ENCODE measurements around the gene DDX5.

DDX5 gene

DNA sequence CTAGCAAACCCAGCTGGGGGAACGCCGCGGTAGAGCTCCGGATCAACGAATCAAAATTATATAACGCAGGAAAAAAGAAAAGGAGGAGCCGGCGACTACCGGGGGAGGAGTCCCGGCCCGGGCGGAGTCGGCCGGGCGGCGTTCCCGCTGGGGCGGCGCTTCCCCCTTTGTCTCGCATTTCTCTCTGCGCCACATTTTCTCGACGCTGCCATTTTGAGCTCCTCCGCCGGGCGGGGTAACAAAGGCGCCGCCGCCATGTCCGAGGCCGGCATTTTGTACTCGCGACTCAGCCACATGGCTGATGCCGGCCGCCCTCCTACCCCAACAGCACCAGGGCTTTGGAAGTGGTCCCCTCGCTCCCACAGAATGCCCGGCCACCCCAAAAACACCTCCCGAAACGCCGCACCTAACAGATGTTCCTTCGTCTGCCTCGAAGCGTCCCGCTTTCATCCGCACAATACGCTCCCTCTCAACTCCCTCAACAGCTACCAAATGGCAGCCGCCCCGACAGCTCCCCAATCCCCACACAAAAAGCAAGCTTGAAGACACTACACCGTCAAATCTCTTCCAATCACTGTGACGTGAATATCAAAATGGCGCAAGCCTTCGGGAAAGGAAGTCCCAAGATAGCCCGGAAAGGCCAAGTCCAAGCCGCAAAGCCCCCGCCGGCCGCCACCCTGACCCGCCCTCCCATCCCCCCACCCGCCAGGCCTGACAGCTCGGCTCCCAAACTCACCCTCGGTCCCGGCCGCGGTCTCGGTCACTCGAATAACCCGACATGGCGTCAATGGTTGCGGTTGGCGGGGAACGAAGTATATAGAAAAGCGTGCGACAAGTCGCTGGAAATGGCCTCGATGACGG is 519 bp downstream of the DDX5 start (continued):
- TF ChIP-seq, protein P1, sequence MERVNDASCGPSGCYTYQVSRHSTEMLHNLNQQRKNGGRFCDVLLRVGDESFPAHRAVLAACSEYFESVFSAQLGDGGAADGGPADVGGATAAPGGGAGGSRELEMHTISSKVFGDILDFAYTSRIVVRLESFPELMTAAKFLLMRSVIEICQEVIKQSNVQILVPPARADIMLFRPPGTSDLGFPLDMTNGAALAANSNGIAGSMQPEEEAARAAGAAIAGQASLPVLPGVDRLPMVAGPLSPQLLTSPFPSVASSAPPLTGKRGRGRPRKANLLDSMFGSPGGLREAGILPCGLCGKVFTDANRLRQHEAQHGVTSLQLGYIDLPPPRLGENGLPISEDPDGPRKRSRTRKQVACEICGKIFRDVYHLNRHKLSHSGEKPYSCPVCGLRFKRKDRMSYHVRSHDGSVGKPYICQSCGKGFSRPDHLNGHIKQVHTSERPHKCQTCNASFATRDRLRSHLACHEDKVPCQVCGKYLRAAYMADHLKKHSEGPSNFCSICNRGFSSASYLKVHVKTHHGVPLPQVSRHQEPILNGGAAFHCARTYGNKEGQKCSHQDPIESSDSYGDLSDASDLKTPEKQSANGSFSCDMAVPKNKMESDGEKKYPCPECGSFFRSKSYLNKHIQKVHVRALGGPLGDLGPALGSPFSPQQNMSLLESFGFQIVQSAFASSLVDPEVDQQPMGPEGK (tag by site-specific recombination; IDR thresholded peaks at IDR 0.05): peak; percentile 42; the same call in 1 of the 2 replicates
- TF ChIP-seq ZNF664 (tag by site-specific recombination; IDR thresholded peaks at IDR 0.05): peak; percentile 57; the same call in 1 of the 2 replicates

DNA sequence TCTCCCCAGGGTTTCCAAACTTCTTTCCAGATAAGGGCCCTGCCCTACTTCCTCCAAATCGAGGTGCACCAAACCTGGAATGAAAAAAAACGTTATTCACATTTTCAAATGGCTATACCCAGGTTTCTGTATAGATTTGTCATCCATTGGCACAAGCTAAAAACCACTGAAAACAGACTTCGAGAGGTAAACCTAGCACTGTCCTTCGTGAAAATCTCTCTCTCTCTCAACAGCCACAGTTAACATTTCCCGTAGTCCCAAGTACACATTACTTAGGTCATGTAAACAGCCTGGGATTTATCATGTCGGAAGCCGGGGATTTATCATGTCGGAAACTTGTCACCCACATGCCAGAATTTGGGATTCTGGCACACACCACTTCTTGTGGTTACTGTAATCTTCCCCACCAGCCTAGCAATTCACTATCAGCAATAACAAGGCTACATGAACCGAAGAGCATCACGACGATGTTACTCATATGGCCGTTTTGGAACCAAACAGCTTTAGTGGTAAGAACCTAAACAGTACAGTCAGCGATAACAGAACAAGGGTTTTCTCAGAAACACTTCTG is 1.2 kb downstream of the DDX5 start:
- H3K36me3 ChIP-seq (ENCODE audit: control insufficient read depth in 2 of 2, insufficient read depth in 1 of 2, low read length in 2 of 2): peaks cover 38 to 67% of the 10 kb centered on the region in 2 experiments
- ChIA-PET CTCF (interaction anchor here (0.6 to 1.6 kb wide), 7 partner anchors 12 to 254 kb away, joined by 3 to 7 read pairs (median 3); no protein-coding TSS in a partner anchor), POLR2A (interaction anchor here (0.7 to 4.2 kb wide), 23 partner anchors 8 to 883 kb away, joined by 3 to 146 read pairs (median 4); partner anchors contain the start of genes MAP3K3, POLG2 and SMURF2)
- TF ChIP-seq ZNF2 (tag by site-specific recombination; IDR thresholded peaks at IDR 0.05) (no peak), ZNF600 (tag by site-specific recombination; IDR thresholded peaks at IDR 0.05) (peak; percentile 55; the same call in 1 of the 2 replicates)
- H3K9me3 ChIP-seq (ENCODE audit: control insufficient read depth, insufficient read depth, low read depth, low read length): no peaks in the 10 kb centered on the region
- H3K27ac ChIP-seq (ENCODE audit: extremely low read depth, low read depth, low read length): 0 out of 2 replicates have a peak overlapping the region, but pooled peaks have one; percentile 94
- H3K4me1 ChIP-seq (ENCODE audit: control insufficient read depth, insufficient read depth, low read length): 0 out of 2 replicates have a peak, but pooled peaks cover 4% of the 10 kb centered on the region
- peak overlapping the region; percentile 100 for H3K4me3 ChIP-seq (ENCODE audit: low read depth, low read length)

DNA sequence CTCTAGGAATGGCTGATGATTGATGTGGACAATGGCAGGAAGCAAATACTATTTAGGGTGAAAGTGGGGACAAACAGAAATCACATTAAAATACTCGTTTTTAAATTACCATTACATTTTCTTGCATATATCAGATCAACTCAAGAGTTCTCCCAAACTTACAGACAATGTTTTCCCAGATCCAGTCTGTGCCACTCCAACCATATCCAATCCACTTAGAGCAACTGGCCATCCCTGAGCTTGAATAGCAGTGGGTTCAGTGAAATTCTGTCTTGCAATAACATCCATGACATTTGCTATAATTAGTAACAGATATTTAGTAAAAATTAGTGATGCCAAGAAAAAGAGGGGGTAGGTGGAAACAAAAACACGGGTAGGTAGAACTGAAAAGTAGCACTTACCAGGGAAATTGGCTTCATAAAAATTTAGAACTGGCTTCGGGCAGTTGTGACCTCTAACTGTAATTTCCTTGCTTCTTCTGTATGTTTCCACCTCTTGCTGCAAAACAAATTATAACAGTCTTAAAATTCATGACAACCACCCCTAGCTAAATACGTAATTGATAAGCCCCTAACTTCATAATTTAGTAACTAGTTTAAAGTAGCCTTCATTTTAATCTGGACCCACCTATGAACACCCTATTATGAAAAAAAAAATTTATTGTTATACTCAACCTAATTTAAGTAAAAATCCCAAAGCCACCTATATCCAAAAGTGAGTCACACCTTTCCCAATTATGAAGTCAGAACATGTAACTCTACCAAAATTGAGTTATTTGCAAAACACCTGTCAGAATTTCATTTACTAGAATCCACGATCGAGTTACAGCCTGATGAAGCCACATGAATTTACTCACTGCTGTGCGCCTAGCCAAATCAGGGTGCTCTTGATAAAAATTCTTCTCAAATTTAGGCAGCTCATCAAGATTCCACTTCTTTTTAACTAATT is 2.0 kb downstream of the DDX5 start:
- no peak overlapping the region for H3K27ac ChIP-seq (ENCODE audit: extremely low read depth, low read depth, low read length)
- H3K4me3 ChIP-seq (ENCODE audit: low read depth, low read length): peak overlapping the region; percentile 100
- POLR2A ChIA-PET: interaction anchor here (1.7 to 4.2 kb wide), 3 partner anchors 8 to 237 kb away, joined by 3 to 146 read pairs (median 12); partner anchors contain the start of genes POLG2 and SMURF2
- no peak for TF ChIP-seq ZNF558 (tag by site-specific recombination; IDR thresholded peaks at IDR 0.05)
- TF ChIP-seq ZNF335 (tag by site-specific recombination; conservative IDR thresholded peaks at IDR 0.05): no peak
- TF ChIP-seq, protein P2, sequence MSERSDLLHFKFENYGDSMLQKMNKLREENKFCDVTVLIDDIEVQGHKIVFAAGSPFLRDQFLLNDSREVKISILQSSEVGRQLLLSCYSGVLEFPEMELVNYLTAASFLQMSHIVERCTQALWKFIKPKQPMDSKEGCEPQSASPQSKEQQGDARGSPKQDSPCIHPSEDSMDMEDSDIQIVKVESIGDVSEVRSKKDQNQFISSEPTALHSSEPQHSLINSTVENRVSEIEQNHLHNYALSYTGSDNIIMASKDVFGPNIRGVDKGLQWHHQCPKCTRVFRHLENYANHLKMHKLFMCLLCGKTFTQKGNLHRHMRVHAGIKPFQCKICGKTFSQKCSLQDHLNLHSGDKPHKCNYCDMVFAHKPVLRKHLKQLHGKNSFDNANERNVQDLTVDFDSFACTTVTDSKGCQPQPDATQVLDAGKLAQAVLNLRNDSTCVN (tag by site-specific recombination; optimal IDR thresholded peaks at IDR 0.05): no peak
- no peak for TF ChIP-seq ZNF239 (tag by site-specific recombination; IDR thresholded peaks at IDR 0.05)
- peak; percentile 64 for TF ChIP-seq SCRT2 (tag by site-specific recombination; IDR thresholded peaks at IDR 0.05)
- no peak for TF ChIP-seq ZFP3 (tag by site-specific recombination; IDR thresholded peaks at IDR 0.05; ENCODE audit: low read depth)
- TF ChIP-seq, protein P3, sequence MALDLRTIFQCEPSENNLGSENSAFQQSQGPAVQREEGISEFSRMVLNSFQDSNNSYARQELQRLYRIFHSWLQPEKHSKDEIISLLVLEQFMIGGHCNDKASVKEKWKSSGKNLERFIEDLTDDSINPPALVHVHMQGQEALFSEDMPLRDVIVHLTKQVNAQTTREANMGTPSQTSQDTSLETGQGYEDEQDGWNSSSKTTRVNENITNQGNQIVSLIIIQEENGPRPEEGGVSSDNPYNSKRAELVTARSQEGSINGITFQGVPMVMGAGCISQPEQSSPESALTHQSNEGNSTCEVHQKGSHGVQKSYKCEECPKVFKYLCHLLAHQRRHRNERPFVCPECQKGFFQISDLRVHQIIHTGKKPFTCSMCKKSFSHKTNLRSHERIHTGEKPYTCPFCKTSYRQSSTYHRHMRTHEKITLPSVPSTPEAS (tag by site-specific recombination; IDR thresholded peaks at IDR 0.05): no peak
- 0 out of 2 replicates have a peak, but pooled peaks cover 4% of the 10 kb centered on the region for H3K4me1 ChIP-seq (ENCODE audit: control insufficient read depth, insufficient read depth, low read length)
- H3K9me3 ChIP-seq (ENCODE audit: control insufficient read depth, insufficient read depth, low read depth, low read length): no peaks in the 10 kb centered on the region
- CTCF ChIA-PET: interaction anchor here (1.0 to 1.6 kb wide), 3 partner anchors 11 to 145 kb away, joined by 3 to 7 read pairs (median 3); no protein-coding TSS in a partner anchor
- H3K36me3 ChIP-seq (ENCODE audit: control insufficient read depth in 2 of 2, insufficient read depth in 1 of 2, low read length in 2 of 2): peaks cover 30 to 67% of the 10 kb centered on the region in 2 experiments
